ENCODE measurements around the gene ADCYAP1R1.

ADCYAP1R1 gene

DNA sequence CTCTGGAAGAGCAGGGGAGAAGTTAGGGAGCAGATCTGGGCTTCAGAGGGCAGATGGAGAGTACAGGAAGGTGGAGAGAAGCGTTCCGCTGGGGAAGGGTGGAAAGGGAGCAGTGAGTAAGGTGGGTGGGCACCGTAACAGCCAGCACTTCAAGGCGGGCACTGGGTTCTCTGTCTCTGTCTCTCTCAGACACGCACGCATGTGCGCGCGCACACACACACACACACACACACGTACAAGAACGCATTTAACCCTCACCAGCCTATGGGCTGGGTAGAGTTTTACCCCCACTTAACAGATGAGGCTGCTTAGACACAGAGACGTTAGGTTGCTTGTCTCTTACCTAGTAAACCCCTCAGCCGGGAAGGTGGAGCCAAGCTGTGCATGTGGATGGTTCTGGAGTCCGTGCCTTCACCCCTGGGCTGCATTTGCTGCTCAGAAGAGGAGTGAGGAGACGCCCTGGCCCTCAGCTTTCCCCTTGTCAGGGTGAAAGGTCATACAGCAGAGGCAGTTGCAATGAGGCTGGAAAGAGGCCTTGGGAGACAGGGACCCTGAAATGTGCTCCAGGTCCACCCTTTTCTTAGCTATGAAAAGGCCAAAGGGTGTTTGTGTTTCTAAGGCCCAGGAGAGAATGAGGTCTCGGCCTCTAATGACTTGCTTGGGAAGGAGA, 16.0 kb downstream of the ADCYAP1R1 start:
- no peak for DNase-seq (ENCODE audit: low read depth)

DNA sequence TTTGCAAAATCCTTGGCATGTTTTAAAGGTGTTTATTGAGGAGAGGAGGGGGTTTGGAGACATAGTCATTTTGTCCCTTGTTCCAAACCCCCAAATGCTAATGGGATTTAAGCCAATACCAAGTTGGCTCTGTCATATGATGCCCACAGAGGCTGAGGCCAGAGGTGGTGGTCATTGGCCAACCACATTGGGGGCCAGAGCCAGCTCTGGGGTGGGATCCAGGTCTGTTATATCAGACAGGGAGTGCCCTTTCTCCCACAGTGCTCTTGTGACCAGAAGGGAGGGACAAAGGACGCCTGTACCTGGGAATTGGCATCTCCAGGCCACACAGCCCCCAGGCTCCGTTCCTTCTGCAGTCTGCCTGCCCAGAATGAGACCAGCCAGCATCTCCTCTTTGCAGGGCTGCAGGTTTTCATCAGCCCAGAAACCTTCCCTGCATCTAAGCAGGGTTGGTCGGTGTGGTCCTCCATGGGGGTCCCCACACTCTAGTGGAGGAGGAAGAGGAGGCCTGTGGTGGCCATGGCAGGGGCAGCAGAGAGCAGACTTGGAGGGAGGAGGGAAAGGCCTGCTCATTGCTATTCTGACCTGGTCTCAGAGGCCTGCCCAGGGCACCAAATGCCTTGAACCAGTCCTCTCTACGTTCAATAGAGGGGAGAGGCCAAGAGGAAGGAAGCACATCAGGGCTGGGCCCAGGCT, 17.9 kb downstream of the ADCYAP1R1 start:
- DNase-seq (ENCODE audit: low read depth): no peak

- DNase-seq (ENCODE audit: low read depth): no peak
Observed at GRCh38 chr7:31070991-31071644, 19.0 kb downstream of the ADCYAP1R1 start.

DNA sequence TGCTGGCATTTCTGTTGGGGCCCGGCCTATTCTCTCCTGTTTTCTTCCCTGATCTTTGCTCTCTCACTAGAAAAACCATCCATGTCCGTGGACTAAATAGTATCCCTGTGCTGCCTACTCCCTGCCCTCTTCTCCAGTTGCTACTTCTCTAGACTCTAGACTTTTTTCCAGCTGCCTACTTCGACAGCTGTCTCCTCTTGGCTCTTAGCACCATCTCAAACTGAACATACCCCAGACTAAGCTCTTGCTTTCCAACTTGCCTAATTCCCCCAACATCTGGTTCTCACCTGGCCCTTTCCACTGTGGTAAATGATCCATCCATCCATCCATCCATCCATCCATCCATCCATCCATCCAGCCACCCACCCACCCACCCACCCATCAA, 19.5 kb downstream of the ADCYAP1R1 start:
- DNase-seq (ENCODE audit: low read depth): no peak

GRCh38 chr7:31073326-31074119, 21.4 kb downstream of the ADCYAP1R1 start:
- DNase-seq (ENCODE audit: low read depth): no peak

- DNase-seq (ENCODE audit: low read depth): no peak
Observed at GRCh38 chr7:31074120-31074383, 21.9 kb downstream of the ADCYAP1R1 start.

DNA sequence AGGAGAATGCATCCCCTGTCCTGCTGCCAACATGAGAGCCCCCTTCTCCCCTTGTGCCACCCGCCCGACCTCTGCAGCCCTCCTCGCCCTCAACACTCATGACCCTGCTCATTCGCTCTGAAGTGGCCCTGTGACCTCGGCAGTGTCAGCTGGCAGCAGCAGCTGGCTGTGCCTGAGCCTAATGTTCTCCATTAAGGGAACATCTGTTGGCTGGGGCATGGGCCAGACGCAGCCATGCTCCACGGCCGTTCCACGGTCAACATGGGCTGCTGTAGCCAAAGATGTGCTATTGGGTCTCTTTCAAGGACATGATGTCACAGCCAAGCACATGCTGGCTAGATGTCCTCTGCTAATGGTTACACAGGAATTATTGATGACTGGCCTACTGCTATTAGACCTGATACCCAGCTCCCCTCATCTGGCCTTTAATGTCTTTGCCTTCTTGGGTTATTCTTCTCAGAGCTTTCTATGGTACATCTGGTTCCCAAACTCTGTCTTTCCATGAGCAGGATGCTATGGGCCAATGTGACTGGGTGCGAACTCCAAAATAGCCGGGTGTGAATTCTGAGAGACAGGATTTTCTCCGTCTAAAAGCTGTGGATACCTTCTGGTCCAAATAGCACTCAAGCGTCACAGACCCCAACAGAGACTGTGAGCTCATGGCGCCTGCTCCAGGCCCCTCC, 22.4 kb downstream of the ADCYAP1R1 start:
- DNase-seq (ENCODE audit: low read depth): no peak

DNA sequence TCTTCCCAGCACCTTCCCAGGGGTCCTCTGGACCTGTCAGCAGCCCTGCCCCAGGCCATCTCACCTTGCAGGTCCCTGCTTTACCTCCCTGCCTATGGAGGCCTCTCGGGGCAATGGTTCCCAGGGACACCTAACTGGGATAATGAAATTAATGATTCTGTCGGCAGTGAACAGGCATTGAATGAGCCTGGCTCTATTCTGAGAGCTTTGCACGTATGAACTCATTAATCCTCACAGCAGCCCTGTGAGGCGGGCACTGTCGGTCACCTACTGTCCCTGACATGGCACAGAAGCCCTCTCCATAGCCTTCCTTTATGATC, 22.9 kb downstream of the ADCYAP1R1 start:
- no peak for DNase-seq (ENCODE audit: low read depth)

- DNase-seq (ENCODE audit: low read depth): no peak
Observed at GRCh38 chr7:31076051-31076450, 23.9 kb downstream of the ADCYAP1R1 start.

DNA sequence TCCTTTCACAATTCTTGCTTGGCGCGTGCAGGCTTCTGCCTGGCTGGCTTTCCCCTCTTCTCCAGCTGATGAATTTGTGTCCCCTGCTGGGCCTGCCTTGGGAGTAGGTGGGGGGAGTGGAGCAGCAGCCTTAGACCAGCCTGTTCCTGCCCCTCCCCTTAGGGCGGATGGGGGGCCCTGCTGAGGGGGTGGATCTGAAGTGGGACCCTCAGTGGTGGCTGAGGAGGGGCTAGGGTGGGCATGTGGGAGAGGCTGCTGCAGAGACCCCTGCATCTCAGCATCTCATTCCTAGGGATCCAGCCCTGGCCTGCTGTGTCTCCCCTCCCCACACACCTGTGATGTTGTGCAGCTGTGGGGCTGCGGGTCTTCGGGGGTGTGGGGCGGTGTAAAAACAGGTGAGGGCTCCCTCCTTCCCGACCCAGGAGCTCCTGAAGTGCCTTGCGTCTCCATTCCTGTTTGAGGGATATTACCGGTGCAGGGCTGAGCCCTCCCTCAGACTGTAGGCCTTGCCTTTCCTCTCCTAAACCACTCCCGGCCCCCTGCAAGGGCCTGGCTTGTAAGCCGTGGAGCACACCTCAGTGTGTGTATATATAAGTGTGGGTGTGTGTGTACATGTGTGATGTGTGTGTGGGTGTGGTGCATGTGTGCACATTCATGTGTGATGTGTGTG, 24.7 kb downstream of the ADCYAP1R1 start:
- no peak for DNase-seq (ENCODE audit: low read depth)

DNA sequence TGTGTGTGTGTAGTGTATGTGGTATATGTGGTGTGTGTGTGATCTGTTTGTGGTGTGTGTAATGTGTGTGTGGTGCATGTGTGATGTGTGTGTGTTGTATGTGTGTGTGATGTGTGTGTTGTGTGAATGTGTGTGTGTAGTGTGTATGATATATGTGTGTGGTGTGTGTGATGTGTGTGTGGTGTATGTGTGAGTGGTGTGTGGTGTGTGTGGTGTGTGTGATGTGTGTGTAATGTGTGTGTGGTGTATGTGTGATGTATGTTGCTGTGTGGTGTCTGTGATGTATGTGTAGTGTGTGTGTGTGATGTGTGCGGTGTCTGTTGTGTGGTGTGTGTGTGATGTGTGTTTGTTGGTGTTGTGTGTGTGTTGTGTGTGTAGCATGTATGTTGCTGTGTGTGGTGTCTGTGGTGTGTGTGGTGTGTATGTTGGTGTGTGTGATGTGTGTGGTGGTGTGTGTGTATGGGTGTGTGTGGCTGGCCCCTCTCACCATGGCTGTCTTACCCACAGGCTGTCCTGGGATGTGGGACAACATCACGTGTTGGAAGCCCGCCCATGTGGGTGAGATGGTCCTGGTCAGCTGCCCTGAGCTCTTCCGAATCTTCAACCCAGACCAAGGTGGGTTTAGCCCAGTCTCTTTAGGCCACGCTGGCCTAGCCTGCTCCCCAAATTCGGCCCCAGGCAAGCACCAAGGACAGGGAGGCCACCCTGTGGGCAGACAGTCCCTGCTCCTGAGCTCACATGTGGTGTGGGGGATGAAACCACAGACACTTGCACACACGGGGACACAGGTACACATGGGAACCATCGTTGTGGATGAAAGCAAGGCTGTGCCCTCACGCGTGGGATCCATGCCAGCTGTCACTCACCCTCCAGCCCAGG, 25.6 kb downstream of the ADCYAP1R1 start:
- DNase-seq (ENCODE audit: low read depth): no peak

- DNase-seq (ENCODE audit: low read depth): no peak
Observed at GRCh38 chr7:31078363-31078990, 26.4 kb downstream of the ADCYAP1R1 start.

GRCh38 chr7:31079126-31079823, 27.2 kb downstream of the ADCYAP1R1 start:
- no peak for DNase-seq (ENCODE audit: low read depth)

- no peak for DNase-seq (ENCODE audit: low read depth)
Observed at GRCh38 chr7:31079824-31080511, 27.9 kb downstream of the ADCYAP1R1 start.

- no peak for DNase-seq (ENCODE audit: low read depth)
Observed at GRCh38 chr7:31080763-31081162, 28.7 kb downstream of the ADCYAP1R1 start.

GRCh38 chr7:31082017-31082416, 29.9 kb downstream of the ADCYAP1R1 start:
- no peak for DNase-seq (ENCODE audit: low read depth)

DNA sequence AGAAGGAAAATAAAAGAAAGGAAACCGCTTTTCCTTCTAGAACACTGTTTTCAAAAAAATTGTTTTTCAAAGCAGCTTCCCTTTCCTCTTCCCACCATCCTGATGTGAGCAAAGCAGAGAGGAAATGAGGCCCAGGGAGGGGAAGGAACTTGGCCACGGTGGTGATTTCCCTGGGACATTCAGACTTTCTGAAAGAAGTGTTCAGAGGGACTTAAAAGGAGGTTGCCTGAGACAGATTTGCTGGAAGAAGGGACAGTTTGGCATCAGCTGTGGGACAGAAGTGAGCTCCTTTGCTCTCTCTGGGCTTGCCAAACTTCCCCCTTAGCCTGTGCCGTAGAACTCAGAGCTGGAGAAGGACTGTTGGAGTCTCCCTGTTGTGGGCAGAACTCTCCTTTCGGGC, 30.3 kb downstream of the ADCYAP1R1 start:
- DNase-seq (ENCODE audit: low read depth): no peak

DNA sequence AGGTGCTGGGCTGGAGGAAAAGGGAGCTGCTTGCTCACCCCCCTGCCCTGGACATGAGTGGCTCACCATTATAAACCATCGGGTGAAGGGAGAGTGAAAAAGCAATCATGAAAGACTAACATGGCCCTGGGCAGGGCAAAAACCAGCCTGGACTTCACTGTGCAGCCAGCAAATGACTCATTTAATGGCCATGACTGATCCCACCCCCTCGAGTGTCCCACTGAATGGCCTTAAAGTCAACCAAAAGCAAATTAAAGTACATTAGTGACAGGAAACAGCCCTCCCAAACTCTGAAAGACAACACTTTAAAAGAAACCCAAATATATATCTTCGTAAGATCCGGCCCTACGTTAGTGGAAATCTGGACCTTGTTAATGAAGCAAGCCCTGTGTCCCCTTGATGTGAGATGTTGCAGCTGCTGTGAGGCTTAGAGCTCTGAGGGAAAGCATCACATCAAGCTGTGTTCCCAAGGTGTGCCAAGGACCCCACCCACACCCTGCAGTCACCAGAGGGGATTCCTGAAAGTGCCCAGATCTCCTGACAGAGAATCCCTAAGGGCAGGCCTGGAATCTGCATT, 31.2 kb downstream of the ADCYAP1R1 start:
- no peak for DNase-seq (ENCODE audit: low read depth)

DNA sequence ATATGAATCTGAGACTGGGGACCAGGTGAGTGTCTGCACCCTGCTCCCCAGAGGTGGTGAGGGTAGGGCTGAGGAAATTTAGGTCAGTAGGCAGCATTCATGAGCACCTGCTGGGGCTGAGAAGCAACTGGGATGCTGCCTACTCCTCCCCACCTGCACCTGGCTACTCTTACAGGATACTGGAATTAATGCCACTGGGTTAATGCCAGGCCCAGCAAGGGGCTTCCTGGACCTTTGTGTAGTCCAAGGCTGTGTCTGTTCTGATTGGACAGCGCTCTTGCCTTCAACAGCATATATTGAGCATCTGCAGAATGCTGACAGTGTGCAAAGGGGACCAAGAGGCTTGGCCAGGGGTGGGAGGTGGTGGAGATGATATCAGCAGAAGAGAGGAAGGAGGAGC, 32.1 kb downstream of the ADCYAP1R1 start:
- DNase-seq (ENCODE audit: low read depth): no peak
